ENCODE results near the gene DEK.
"Not testable (repeated sequence)": the region's sequence is repeated elsewhere in the genome, so short reads cannot be mapped to it uniquely, and the experiment has no call there.

The DEK gene

GRCh38 chr6:18207949-18208348 lies 56.4 kb downstream of the DEK start:
- no peak for DNase-seq (ENCODE audit: extremely low read depth in 1 of 2, low read depth in 1 of 2)

GRCh38 chr6:18207438-18207837 lies 56.9 kb downstream of the DEK start:
- no peak for DNase-seq (ENCODE audit: extremely low read depth in 1 of 2, low read depth in 1 of 2)

- DNase-seq (ENCODE audit: extremely low read depth in 1 of 2, low read depth in 1 of 2), result no peak
Observed at GRCh38 chr6:18206591-18206990, 57.7 kb downstream of the DEK start.

- no peak for DNase-seq (ENCODE audit: extremely low read depth in 1 of 2, low read depth in 1 of 2)
Observed at GRCh38 chr6:18204691-18205090, 59.6 kb downstream of the DEK start.

GRCh38 chr6:18203786-18204185 lies 60.5 kb downstream of the DEK start:
- DNase-seq (ENCODE audit: extremely low read depth in 1 of 2, low read depth in 1 of 2), result no peak

- DNase-seq (ENCODE audit: extremely low read depth in 1 of 2, low read depth in 1 of 2), result no peak
Observed at GRCh38 chr6:18192026-18192425, 72.3 kb downstream of the DEK start.

- DNase-seq (ENCODE audit: extremely low read depth in 1 of 2, low read depth in 1 of 2), result no peak
Observed at GRCh38 chr6:18189196-18189595, 75.1 kb downstream of the DEK start.

- DNase-seq (ENCODE audit: extremely low read depth in 1 of 2, low read depth in 1 of 2), result no peak
Observed at GRCh38 chr6:18187701-18188100, 76.6 kb downstream of the DEK start.

- DNase-seq (ENCODE audit: extremely low read depth in 1 of 2, low read depth in 1 of 2), result no peak
Observed at GRCh38 chr6:18186540-18187250, 77.6 kb downstream of the DEK start.

- no peak for DNase-seq (ENCODE audit: extremely low read depth in 1 of 2, low read depth in 1 of 2)
Observed at GRCh38 chr6:18186033-18186432, 78.3 kb downstream of the DEK start.

GRCh38 chr6:18185624-18186023 lies 78.7 kb downstream of the DEK start:
- DNase-seq (ENCODE audit: extremely low read depth in 1 of 2, low read depth in 1 of 2), result no peak

- DNase-seq (ENCODE audit: extremely low read depth in 1 of 2, low read depth in 1 of 2), result no peak
Observed at GRCh38 chr6:18183766-18184165, 80.6 kb downstream of the DEK start.

- no peak for DNase-seq (ENCODE audit: extremely low read depth in 1 of 2, low read depth in 1 of 2)
Observed at GRCh38 chr6:18182568-18182967, 81.8 kb downstream of the DEK start.

GRCh38 chr6:18179770-18180356 lies 84.5 kb downstream of the DEK start:
- DNase-seq (ENCODE audit: extremely low read depth in 1 of 2, low read depth in 1 of 2), result no peak

- no peak for DNase-seq (ENCODE audit: extremely low read depth in 1 of 2, low read depth in 1 of 2)
Observed at GRCh38 chr6:18178960-18179615, 85.2 kb downstream of the DEK start.

GRCh38 chr6:18177286-18177965 lies 86.9 kb downstream of the DEK start:
- no peak for DNase-seq (ENCODE audit: extremely low read depth in 1 of 2, low read depth in 1 of 2)

GRCh38 chr6:18176198-18176597 lies 88.1 kb downstream of the DEK start:
- DNase-seq (ENCODE audit: extremely low read depth in 1 of 2, low read depth in 1 of 2), result not testable (repeated sequence)

Measured in stimulated activated CD8-positive, alpha-beta memory T cell treated with anti-CD3 and anti-CD28 coated beads, Interleukin-7, amount 100 ng/mL, for 48 hours (primary cell).